ENCODE data around the gene SHLD3.

- TF ChIP-seq CTCF (IDR thresholded peaks at IDR 0.05) (no peak), E2F4 (CRISPR knock-in tag; IDR thresholded peaks at IDR 0.05; ENCODE audit: borderline replicate concordance, low read depth) (no peak), ATF2 (CRISPR knock-in tag; IDR thresholded peaks at IDR 0.05; ENCODE audit: borderline replicate concordance, low read depth) (no peak), NR2C2 (CRISPR knock-in tag; IDR thresholded peaks at IDR 0.05) (no peak), ELF4 (CRISPR knock-in tag; IDR thresholded peaks at IDR 0.05; ENCODE audit: low read depth) (no peak), E2F1 (CRISPR knock-in tag; IDR thresholded peaks at IDR 0.05) (no peak), NR1H2 (CRISPR knock-in tag; IDR thresholded peaks at IDR 0.05) (no peak), MAX (CRISPR knock-in tag; IDR thresholded peaks at IDR 0.05) (peak; percentile 38; the same call in 1 of the 2 replicates), SMAD4 (CRISPR knock-in tag; IDR thresholded peaks at IDR 0.05) (no peak), ZNF423 (CRISPR knock-in tag; IDR thresholded peaks at IDR 0.05) (no peak), IRF1 (CRISPR knock-in tag; IDR thresholded peaks at IDR 0.05) (no peak)
These were observed 729 bp upstream of the SHLD3 start, which contains the start of gene TRIM23 for GRCh38 chr5:65624025-65624570.
